Neural cell (in vitro differentiated cells): Measurements from ENCODE around the gene NT5DC2. TPM values are rescaled to one million over a fixed set of nuclear protein-coding genes. Genes with fewer than 3 reads are reported as not detected.

Source experiments
- H2AFZ ChIP-seq: fragments of 200-600, 300-800 bp; sonication (generic), shearing (Covaris generic); 2 replicates; pipeline ENCODE4 v1.6.0; 2014; ENCODE audit warnings: low read depth, mild to moderate bottlenecking, antibody characterized with exemption, low read length, moderate library complexity
- H3F3A ChIP-seq: fragments of 200-600 bp; shearing (Covaris generic); 2 replicates; pipeline ENCODE4 v1.6.1; 2016; ENCODE audit warnings: mild to moderate bottlenecking, moderate library complexity, mixed read lengths, antibody characterized with exemption, low read length; ENCODE audit not compliant: insufficient read depth, poor library complexity, severe bottlenecking
- H3K27ac ChIP-seq: fragments of 200-600, 300-800 bp; sonication (generic), shearing (Covaris generic); 2 replicates; pipeline ENCODE4 v1.5.1; 2014; ENCODE audit warnings: mild to moderate bottlenecking, low read length, moderate library complexity
- H3K27me3 ChIP-seq: fragments of 300-800, 200-600 bp; sonication (generic), shearing (Covaris generic); 2 replicates; pipeline ENCODE4 v1.6.0; 2014; ENCODE audit warnings: mild to moderate bottlenecking, low read depth, low read length, moderate library complexity; ENCODE audit not compliant: insufficient read depth
- H3K36me3 ChIP-seq: fragments of 300-800, 200-600 bp; sonication (generic), shearing (Covaris generic); 2 replicates; pipeline ENCODE4 v1.5.1; 2014; ENCODE audit warnings: mild to moderate bottlenecking, antibody characterized with exemption, low read length, moderate library complexity; ENCODE audit not compliant: insufficient read depth
- H3K4me2 ChIP-seq: fragments of 300-800, 200-600 bp; sonication (generic), shearing (Covaris generic); 2 replicates; pipeline ENCODE4 v1.6.0; 2014; ENCODE audit warnings: mild to moderate bottlenecking, low read length
- H3K4me3 ChIP-seq: fragments of 300-800, 200-600 bp; sonication (generic), shearing (Covaris generic); 2 replicates; pipeline ENCODE4 v1.5.1; 2014; ENCODE audit warnings: mild to moderate bottlenecking, low read length, moderate library complexity
- H3K79me2 ChIP-seq: fragments of 200-600 bp; shearing (Covaris generic); replicated peaks from 2 replicates; pipeline ENCODE4 v1.6.0; 2014; ENCODE audit warnings: mild to moderate bottlenecking, low read length, moderate library complexity; ENCODE audit not compliant: insufficient read depth
- H3K9ac ChIP-seq: fragments of 300-800, 200-600 bp; sonication (generic), shearing (Covaris generic); 2 replicates; pipeline ENCODE4 v1.6.1; 2016; ENCODE audit warnings: mild to moderate bottlenecking, low read length, mixed read lengths
- H3K9me2 ChIP-seq: fragments of 200-600 bp; shearing (Covaris generic); 2 replicates; pipeline ENCODE4 v1.6.1; 2016; ENCODE audit warnings: mild to moderate bottlenecking, low read length, mixed read lengths; ENCODE audit not compliant: insufficient read depth
- H3K9me3 ChIP-seq: fragments of 200-600, 300-800 bp; sonication (generic), shearing (Covaris generic); 2 replicates; pipeline ENCODE4 v1.6.1; 2016; ENCODE audit warnings: mild to moderate bottlenecking, mixed run types, low read length, moderate library complexity, mixed read lengths
- H4K20me1 ChIP-seq: fragments of 200-600 bp; shearing (Covaris generic); 2 replicates; pipeline ENCODE4 v1.6.1; 2016; ENCODE audit warnings: mild to moderate bottlenecking, mixed run types; ENCODE audit not compliant: insufficient read depth
- CTCF ChIP-seq: fragments of 450-650 bp; IDR thresholded peaks from 2 replicates; pipeline ENCODE4 v1.5.1; 2014; ENCODE audit warnings: antibody characterized with exemption, mild to moderate bottlenecking, moderate library complexity; ENCODE audit not compliant: poor library complexity, severe bottlenecking
- EP300 ChIP-seq: fragments of 450-650 bp; conservative IDR thresholded peaks from 2 replicates; pipeline ENCODE4 v1.6.1; 2014; ENCODE audit warnings: antibody characterized with exemption, mild to moderate bottlenecking, moderate library complexity; ENCODE audit not compliant: poor library complexity, severe bottlenecking
- EZH2 ChIP-seq: fragments of 200-600, 300-800 bp; shearing (Covaris generic), sonication (generic); IDR thresholded peaks from 2 replicates; pipeline ENCODE4 v1.6.1; 2014; ENCODE audit warnings: antibody characterized with exemption, low read length, borderline replicate concordance, mild to moderate bottlenecking; ENCODE audit not compliant: insufficient read depth, poor library complexity, severe bottlenecking
- MXI1 ChIP-seq: fragments of 450-650 bp; conservative IDR thresholded peaks from 2 replicates; pipeline ENCODE4 v1.6.1; 2014; ENCODE audit warnings: antibody characterized with exemption, mild to moderate bottlenecking; ENCODE audit not compliant: poor library complexity, severe bottlenecking
- POLR2AphosphoS5 ChIP-seq: IDR thresholded peaks from 2 replicates; pipeline ENCODE4 v1.6.1; 2012
- RAD21 ChIP-seq: fragments of 450-650 bp; conservative IDR thresholded peaks from 2 replicates; pipeline ENCODE4 v1.6.1; 2014; ENCODE audit warnings: antibody characterized with exemption, mild to moderate bottlenecking, moderate library complexity
- SMC3 ChIP-seq: fragments of 450-650 bp; conservative IDR thresholded peaks from 2 replicates; pipeline ENCODE4 v1.6.1; 2014; ENCODE audit warnings: antibody characterized with exemption, mild to moderate bottlenecking, moderate library complexity; ENCODE audit not compliant: poor library complexity
- TAF1 ChIP-seq: IDR thresholded peaks from 2 replicates; pipeline ENCODE4 v1.6.1; 2012; ENCODE audit warnings: low read depth
- polyA plus RNA-seq: library from polyadenylated mRNA; depleted of rRNA; stranded (reverse); fragments of >200 nt; gene quantifications from 2 replicates; pipeline ENCODE4 v1.2.3, GENCODE V29; 2014
- TF ChIP-seq, protein P1 (sequence below): IDR thresholded peaks from 2 replicates; pipeline ENCODE4 v1.6.1; 2012; ENCODE audit warnings: borderline replicate concordance

Gene NT5DC2
- polyA plus RNA-seq, 1 donor from 2014 or later: 35.1 TPM

DNA sequence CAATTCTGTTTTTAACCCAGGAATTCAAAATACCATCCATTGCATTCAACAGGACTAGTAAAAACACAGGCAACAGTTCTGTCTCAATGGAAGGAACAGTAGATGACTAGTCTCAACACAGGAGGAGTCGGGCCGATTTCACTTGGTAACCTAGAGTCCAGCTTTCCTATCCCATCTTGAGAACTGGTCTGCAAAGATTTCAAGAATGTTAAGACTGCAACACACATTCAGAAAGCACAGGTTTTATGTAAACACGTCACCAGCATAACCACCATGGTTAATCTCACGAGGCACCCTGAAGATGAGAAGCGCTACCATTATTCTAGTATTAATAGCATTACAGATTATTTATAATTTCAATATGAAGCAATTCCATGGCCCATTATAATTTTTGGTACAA, 24.8 kb upstream of the NT5DC2 start:
- peaks cover 6% of the 10 kb centered on the region for H3K36me3 ChIP-seq
- no peak for TF ChIP-seq EZH2
- TF ChIP-seq, protein P1, sequence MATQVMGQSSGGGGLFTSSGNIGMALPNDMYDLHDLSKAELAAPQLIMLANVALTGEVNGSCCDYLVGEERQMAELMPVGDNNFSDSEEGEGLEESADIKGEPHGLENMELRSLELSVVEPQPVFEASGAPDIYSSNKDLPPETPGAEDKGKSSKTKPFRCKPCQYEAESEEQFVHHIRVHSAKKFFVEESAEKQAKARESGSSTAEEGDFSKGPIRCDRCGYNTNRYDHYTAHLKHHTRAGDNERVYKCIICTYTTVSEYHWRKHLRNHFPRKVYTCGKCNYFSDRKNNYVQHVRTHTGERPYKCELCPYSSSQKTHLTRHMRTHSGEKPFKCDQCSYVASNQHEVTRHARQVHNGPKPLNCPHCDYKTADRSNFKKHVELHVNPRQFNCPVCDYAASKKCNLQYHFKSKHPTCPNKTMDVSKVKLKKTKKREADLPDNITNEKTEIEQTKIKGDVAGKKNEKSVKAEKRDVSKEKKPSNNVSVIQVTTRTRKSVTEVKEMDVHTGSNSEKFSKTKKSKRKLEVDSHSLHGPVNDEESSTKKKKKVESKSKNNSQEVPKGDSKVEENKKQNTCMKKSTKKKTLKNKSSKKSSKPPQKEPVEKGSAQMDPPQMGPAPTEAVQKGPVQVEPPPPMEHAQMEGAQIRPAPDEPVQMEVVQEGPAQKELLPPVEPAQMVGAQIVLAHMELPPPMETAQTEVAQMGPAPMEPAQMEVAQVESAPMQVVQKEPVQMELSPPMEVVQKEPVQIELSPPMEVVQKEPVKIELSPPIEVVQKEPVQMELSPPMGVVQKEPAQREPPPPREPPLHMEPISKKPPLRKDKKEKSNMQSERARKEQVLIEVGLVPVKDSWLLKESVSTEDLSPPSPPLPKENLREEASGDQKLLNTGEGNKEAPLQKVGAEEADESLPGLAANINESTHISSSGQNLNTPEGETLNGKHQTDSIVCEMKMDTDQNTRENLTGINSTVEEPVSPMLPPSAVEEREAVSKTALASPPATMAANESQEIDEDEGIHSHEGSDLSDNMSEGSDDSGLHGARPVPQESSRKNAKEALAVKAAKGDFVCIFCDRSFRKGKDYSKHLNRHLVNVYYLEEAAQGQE: no peak
- no peak for TF ChIP-seq EP300
- no peak for TF ChIP-seq RAD21
- no peak for TF ChIP-seq POLR2AphosphoS5
- TF ChIP-seq SMC3: no peak
- TF ChIP-seq TAF1: no peak
- TF ChIP-seq CTCF: no peak
- TF ChIP-seq MXI1: no peak
- no peak overlapping the region for H3K27ac ChIP-seq

GRCh38 chr3:52557011-52557960, 23.6 kb upstream of the NT5DC2 start:
- Histone ChIP-seq H3F3A (no peaks in the 10 kb centered on the region), H3K9ac (no peak overlapping the region), H3K4me2 (no peak overlapping the region), H3K4me3 (no peak overlapping the region), H3K27ac (no peak overlapping the region), H3K27me3 (no peaks in the 10 kb centered on the region), H3K79me2 (peaks cover 3% of the 10 kb centered on the region), H3K9me3 (no peaks in the 10 kb centered on the region), H3K36me3 (peaks cover 6% of the 10 kb centered on the region), H3K9me2 (no peaks in the 10 kb centered on the region), H4K20me1 (no peaks in the 10 kb centered on the region), H2AFZ (no peak overlapping the region)
- TF ChIP-seq RAD21: no peak
- no peak for TF ChIP-seq CTCF
- no peak for TF ChIP-seq TAF1
- no peak for TF ChIP-seq SMC3
- TF ChIP-seq POLR2AphosphoS5: no peak
- TF ChIP-seq EZH2: no peak
- TF ChIP-seq, protein P1: no peak
- TF ChIP-seq EP300: no peak
- TF ChIP-seq MXI1: no peak

More for the DNA sequence above, 24.8 kb upstream of the NT5DC2 start:
- Histone ChIP-seq H3K79me2 (peaks cover 3% of the 10 kb centered on the region), H3K4me3 (no peak overlapping the region), H3K27me3 (no peaks in the 10 kb centered on the region), H3K9ac (no peak overlapping the region), H3F3A (no peaks in the 10 kb centered on the region), H2AFZ (no peak overlapping the region), H3K9me2 (no peaks in the 10 kb centered on the region), H3K9me3 (no peaks in the 10 kb centered on the region), H4K20me1 (no peaks in the 10 kb centered on the region), H3K4me2 (no peak overlapping the region)
